NCI-H1417 treated with DMSO at 0.1 percent for 48 hours (cell line): Measurements from ENCODE around the gene PSMA1.
A peak's percentile ranks its signal among the peaks of the same experiment; 100 is the strongest.
"Not testable (repeated sequence)": the region's sequence is repeated elsewhere in the genome, so short reads cannot be mapped to it uniquely, and the experiment has no call there.

ENCODE experiments used
- DNase-seq: peaks from one replicate; lab custom pipeline; 2025; lab: John Stamatoyannopoulos, UW

The PSMA1 gene

DNA sequence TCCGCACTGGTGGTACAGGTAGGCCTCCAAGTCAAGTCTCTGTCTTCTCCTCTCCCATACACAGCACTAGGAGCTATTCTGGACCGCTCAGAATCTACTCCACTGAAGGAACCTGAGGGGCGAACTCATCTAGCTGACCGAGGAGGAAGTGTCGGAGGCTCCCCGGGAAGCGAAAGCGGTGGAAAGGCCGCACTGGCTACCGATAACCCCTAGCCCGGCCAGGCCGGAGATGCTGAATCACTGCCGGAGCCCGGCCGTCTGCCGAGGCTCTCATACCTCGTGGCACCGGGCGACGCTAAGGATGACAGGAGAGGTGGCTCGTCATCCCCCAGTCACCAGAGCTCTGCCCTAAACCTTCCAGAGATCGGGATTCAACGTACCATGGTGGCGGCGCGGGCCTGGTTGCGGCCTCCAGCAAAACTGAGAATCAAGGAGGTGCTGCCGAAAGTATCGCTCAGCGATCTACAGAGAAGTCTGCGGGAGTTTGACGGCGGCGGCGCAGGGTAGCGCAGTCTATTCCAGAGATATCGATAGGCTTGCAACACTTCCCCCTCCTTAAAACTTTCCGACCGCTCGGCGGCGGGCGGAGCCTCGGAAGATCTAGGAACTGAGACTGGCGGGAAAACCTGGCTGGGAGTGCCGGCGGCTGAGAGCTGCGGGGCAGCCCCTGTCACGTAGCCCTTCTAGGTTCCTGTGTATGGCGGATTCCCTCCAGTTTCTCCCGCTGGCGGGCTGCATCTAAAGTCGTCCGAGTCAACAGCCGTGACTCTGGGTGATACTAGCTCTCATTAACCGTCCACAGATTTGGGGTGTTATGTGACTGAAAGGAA, at the start of gene PSMA1:
TSS of gene PSMA1 (minus strand) at position 470 of the 830 bp plus-strand sequence. CDS start at position 383, 87 bp downstream.
- peak; percentile 84 for DNase-seq

DNA sequence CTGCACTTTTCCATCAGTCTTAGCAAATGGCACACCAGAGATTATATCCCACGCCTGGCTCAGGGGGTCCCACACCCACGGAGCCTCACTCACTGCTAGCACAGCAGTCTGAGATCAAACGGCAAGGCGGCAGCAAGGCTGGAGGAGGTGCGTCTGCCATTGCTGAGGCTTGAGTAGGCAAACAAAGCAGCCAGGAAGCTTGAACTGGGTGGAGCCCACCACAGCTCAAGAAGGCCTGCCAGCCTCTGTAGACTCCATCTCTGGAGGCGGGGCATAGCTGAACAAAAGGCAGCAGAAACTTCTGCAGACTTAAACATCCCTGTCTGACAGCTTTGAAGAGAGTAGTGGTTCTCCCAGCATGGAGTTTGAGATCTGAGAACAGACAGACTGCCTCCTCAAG, 49.3 kb upstream of the PSMA1 start:
- not testable (repeated sequence) for DNase-seq

DNA sequence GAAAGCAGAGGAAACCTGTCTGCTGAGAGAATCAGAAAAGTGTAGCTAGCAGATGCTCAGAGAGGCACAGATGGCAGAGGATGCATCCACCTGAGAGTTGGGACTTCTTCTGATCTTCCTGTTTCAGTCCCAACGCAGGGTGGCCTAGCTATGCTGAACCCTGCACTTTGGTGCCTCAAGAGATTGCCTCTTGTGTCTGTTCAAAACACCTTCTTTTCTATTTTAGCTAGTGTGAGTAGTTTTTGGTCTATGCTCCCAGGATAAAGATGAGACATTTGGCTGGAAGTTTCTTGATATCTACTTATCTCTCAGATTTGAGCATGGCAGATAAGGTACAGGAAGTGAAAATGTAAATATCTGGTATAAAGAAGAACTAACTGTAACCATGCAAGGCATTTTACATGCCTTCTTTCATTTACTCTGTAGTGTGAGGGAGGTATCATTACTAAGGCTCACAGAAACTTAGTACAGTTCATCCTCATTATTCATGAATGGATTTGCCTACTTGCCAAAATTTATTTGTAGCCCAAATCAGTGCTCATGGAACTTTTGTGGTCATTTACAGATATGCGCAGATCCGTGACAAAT, 47.0 kb upstream of the PSMA1 start:
- DNase-seq: no peak

GRCh38 chr11:14566331-14567063, 46.3 kb upstream of the PSMA1 start:
- no peak for DNase-seq

- no peak for DNase-seq
These were observed 45.7 kb upstream of the PSMA1 start for GRCh38 chr11:14565845-14566244.

DNA sequence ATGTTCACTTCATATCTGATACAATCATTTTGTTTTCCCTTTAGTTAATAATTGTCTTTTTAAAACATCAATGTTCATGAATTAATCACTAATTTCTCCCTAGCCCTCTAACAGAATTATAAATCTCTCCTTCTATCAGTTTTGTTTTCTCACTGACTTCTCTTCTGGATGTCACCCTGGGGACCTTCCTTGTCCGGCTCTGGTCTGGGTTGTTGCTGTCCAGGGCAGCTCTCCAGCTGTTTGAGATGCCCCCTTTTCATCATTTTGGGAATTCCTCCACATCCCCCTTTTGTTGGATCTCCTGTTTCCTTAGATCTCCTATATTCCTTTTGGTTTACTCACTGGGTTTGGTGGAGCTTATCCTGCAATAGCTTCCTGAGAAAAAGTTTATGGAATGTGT, 35.6 kb upstream of the PSMA1 start:
- DNase-seq: no peak

DNA sequence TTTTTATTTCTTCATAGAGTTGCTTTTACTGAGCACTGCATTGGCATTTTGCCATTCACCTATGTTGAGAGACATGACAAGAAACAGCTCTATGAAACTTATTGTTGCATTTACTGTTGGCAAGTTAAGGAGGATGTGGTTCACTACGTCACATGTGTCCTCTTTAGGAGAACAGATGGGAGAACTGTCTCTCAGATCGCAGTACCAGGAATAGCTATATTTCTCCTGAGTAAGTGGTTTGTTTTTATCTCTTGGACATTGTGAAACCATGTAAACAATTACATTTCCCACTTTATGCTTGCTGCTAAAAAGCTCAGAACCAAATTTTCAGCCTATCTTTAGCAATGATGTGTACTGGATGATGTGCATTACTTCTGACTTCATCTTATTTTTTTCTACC, 34.8 kb upstream of the PSMA1 start:
- no peak for DNase-seq

DNA sequence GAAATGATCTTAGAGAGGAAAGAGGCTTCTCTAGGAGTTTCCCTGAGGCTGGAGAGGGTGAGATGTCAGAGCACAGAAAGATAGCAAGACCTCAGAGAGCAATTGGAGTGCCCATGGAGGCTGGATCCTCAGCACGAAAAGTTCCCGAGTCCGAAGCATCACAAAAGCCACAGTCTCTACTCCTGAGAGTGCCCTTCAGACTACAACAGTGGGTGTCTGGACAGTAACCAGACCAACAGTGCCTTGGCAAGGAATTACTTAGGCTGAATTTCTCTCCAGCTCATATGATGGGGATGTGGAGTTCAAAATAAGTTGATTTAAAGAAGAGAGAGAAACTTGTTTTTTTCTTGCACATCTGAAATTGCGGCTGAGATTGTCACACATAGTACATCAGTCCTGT, 31.9 kb upstream of the PSMA1 start:
- no peak for DNase-seq

- no peak for DNase-seq
These were observed 31.2 kb upstream of the PSMA1 start for GRCh38 chr11:14551380-14551779.

GRCh38 chr11:14549891-14550290, 29.7 kb upstream of the PSMA1 start:
- no peak for DNase-seq

GRCh38 chr11:14547440-14547839, 27.3 kb upstream of the PSMA1 start:
- DNase-seq: no peak

DNA sequence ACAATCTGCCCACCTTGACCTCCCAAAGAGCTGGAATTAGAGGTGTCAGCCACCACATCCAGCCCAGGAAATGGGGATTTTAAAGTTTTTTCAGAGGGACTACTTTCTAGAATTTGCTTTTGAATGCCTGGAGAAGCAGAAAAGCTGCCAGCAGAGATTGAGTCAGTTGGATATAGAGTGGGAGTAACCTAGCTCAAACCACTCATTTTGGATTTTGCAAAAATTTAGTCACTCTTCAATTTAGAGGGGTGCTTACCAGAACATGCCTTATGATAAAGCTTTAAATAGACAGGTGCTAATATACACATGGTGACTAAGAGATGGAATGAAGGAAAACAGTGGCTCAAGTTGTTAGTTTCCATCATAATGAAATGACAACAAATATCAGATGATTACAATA, 26.5 kb upstream of the PSMA1 start:
- DNase-seq: no peak

- DNase-seq: no peak
These were observed 24.4 kb upstream of the PSMA1 start for GRCh38 chr11:14544611-14545010.

DNA sequence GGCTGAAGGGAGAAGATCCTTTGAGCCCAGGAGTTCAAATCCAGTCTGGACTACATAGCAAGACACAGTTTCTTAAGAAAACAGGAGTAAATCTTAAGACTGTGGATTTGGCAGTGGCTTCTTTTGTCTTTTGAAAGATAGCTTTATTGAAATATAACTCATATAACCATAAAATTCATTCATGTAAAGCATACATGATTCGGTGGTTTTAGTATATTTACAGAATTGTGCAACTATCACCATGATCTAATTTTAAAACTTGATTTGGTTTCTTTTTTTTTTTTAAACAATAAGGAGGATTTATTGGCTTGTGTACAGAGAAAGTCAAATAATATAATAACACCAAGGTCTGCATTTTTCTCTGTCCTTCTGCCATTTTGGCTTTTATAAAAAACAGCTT, 23.1 kb upstream of the PSMA1 start:
- DNase-seq: no peak

DNA sequence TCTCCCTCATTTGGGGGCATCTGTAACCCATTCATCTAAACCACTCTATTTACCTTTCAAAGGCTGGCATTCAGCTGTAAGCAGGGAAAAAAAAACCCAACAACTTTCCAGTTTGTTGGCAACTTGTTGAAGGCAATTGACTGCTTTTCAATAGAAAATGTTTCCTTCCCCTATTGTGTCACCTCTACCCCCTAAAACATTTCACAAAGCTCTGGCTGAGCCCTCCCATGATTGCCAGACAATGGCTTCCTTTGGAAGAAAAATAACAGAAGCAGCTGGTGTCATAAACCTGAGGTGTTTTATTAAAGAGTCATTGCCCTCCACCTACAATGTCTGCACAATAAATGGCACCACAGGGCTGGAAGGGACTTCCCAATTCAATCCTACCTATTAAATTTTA, 22.1 kb upstream of the PSMA1 start:
- no peak for DNase-seq

DNA sequence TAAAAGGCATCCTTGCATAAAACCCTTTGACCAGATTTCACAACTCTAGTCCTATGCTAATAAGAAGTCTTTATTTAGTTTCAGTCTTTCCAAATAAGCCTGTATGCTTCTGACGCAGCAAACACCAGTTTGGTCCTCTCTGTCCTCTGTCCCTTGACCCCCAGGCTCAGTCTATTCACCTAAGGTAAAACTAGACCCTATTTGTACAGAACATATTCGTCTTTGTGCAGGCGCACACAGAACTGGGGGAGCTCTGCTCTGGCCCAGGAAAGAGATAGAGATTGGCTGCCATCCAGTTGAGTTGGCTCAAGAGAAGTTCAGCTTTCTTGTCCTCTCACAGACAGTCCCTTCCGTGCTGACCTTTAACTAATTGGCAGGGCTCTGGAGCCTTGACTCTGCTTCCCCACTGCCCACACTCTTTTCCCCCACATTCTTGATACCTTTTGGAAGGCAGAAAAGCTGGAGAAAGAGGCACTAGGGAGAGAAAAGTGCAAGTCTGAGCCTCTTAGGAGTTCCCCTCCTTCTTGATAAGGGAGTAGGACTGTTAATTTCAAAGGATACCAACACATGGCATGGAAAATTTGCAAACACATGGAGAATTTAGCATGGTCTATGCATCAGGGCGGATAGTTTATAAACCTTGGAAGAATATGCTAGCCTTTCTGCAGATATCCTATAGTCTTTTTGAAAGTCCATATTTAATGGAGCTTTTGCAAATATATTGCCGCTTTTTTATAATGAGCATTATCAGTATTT, 21.2 kb upstream of the PSMA1 start:
- DNase-seq: no peak

- no peak for DNase-seq
These were observed 19.8 kb upstream of the PSMA1 start for GRCh38 chr11:14539982-14540421.

GRCh38 chr11:14538926-14539554, 18.9 kb upstream of the PSMA1 start:
- DNase-seq: no peak

GRCh38 chr11:14538271-14538925, 18.2 kb upstream of the PSMA1 start:
- DNase-seq: no peak

DNA sequence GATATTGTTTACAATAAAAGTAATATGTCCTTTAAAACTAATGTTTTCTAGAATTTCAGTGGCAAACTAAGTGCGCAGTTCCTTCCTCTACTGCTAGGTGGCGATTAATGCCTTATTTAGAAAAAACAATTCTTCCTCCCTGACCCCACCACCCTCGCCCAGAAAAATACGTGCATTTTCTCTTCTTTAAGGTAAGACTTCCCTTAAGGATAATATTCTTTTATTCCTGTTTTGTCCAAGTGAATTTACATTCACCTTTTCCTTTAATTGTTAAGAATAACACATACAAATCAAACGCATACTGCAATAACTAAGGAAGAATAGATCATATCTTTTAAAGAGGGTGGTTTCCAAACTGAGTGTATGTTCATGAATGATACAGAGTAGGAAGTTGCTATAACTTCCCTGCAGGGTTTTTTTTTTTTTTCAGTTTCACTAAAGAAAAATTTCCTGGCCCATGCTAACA, 17.0 kb upstream of the PSMA1 start:
- DNase-seq: no peak

DNA sequence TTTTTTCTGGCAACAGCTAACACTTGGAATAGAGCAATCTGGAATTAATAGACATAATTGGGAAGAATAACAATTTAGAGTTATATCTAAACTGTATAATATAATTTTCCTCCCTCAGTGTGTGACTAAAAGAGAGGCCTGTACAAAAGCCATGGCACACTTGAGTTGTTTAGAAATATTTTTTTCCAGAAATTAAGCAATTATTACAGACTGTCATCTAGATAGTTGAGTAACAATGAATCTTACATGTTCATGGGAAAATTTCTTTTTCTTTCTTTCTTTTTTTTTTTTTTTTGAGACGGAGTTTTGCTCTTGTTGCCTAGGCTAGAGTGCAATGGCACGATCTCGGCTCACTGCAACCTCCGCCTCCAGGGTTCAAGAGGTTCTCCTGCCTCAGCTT, 15.0 kb upstream of the PSMA1 start:
- not testable (repeated sequence) for DNase-seq
